Keratinocyte (primary cell): Measurements from ENCODE around the gene MFNG.

Source experiments
- CTCF ChIP-seq, 3 experiments: IDR thresholded peaks in 1 of 3; conservative IDR thresholded peaks in 1 of 3; optimal IDR thresholded peaks in 1 of 3; 2 replicates in 2 of 3; 3 replicates in 1 of 3; pipeline versions ENCODE3 to v1.5.1; 2011; ENCODE audit warnings: low read length in 3 of 3, mild to moderate bottlenecking in 3 of 3, moderate library complexity in 2 of 3, control low read depth in 1 of 3, inconsistent platforms in 1 of 3; ENCODE audit not compliant: insufficient read depth in 2 of 3; ENCODE audit errors: extremely low read depth in 1 of 3
- EZH2 ChIP-seq: IDR thresholded peaks from one replicate; pipeline ENCODE4 v1.6.1; 2012; ENCODE audit warnings: inconsistent platforms, mild to moderate bottlenecking, low read length, moderate library complexity

GRCh38 chr22:37426706-37427134, 59.5 kb downstream of the MFNG start:
- TF ChIP-seq CTCF (optimal IDR thresholded peaks at IDR 0.05 in 1 of 3, IDR thresholded peaks at IDR 0.05 in 1 of 3, conservative IDR thresholded peaks at IDR 0.05 in 1 of 3; ENCODE audit: extremely low read depth in 1 of 3, insufficient read depth in 2 of 3, low read length in 3 of 3), result no peak
- TF ChIP-seq EZH2, result no peak
